SK-N-SH treated with all-trans-retinoic acid at 6 μM for 48 hours (cell line): ENCODE measurements around the gene RCHY1.

Experiments used
- ATAC-seq: fragments of 200-7000 bp; cut with Tn5 transposase; 3 replicates; pipeline ENCODE4 v1.9.1; 2020; ENCODE audit warnings: mild to moderate bottlenecking, moderate library complexity
- ARNTL ChIP-seq: fragments of 450-650 bp; formaldehyde crosslinking; IDR thresholded peaks from 2 replicates; pipeline ENCODE4 v1.5.0; 2020; ENCODE audit warnings: low read depth, mild to moderate bottlenecking, moderate library complexity, borderline replicate concordance
- BACH2 ChIP-seq: fragments of 250-450 bp; sonication (Bioruptor Pico); IDR thresholded peaks from 2 replicates; pipeline ENCODE4 v1.9.0; 2021; ENCODE audit warnings: mild to moderate bottlenecking, borderline replicate concordance
- CREB5 ChIP-seq: fragments of 250-450 bp; sonication (Bioruptor Pico); IDR thresholded peaks from 2 replicates; pipeline ENCODE4 v1.5.1; 2020; ENCODE audit warnings: low read depth, mild to moderate bottlenecking, moderate library complexity
- CSDC2 ChIP-seq: fragments of 250-450 bp; sonication (Bioruptor Pico); IDR thresholded peaks from 2 replicates; pipeline ENCODE4 v1.5.0; 2020; ENCODE audit warnings: mild to moderate bottlenecking, moderate library complexity
- ESRRG ChIP-seq: fragments of 250-450 bp; sonication (Bioruptor Pico); IDR thresholded peaks from 2 replicates; pipeline ENCODE4 v1.6.1; 2021; ENCODE audit warnings: mild to moderate bottlenecking
- GLIS3 ChIP-seq: fragments of 250-450 bp; sonication (Bioruptor Pico); IDR thresholded peaks from 2 replicates; pipeline ENCODE4 v1.5.0; 2020; ENCODE audit warnings: mild to moderate bottlenecking, moderate library complexity
- ISL1 ChIP-seq: fragments of 250-450 bp; sonication (Bioruptor Pico); IDR thresholded peaks from 2 replicates; pipeline ENCODE4 v2.1.2; 2022; ENCODE audit warnings: mild to moderate bottlenecking, moderate library complexity
- POU6F1 ChIP-seq: fragments of 250-450 bp; sonication (Bioruptor Pico); IDR thresholded peaks from 2 replicates; pipeline ENCODE4 v1.8.0; 2021; ENCODE audit warnings: low read depth, mild to moderate bottlenecking, moderate library complexity, borderline replicate concordance
- PPARA ChIP-seq: fragments of 250-450 bp; sonication (Bioruptor Pico); IDR thresholded peaks from 2 replicates; pipeline ENCODE4 v1.5.0; 2020; ENCODE audit warnings: mild to moderate bottlenecking, borderline replicate concordance
- RARB ChIP-seq: fragments of 250-450 bp; sonication (Bioruptor Pico); IDR thresholded peaks from 2 replicates; pipeline ENCODE4 v1.8.0; 2021; ENCODE audit warnings: mild to moderate bottlenecking, moderate library complexity
- SNAI2 ChIP-seq: fragments of 250-450 bp; sonication (Bioruptor Pico); IDR thresholded peaks from 2 replicates; pipeline ENCODE4 v1.5.0; 2020; ENCODE audit warnings: mild to moderate bottlenecking, moderate library complexity
- TCF4 ChIP-seq: fragments of 250-450 bp; sonication (Bioruptor Pico); IDR thresholded peaks from 2 replicates; pipeline ENCODE4 v1.8.0; 2021; ENCODE audit warnings: mild to moderate bottlenecking, moderate library complexity, borderline replicate concordance
- TOX ChIP-seq: fragments of 250-450 bp; sonication (Bioruptor Pico); IDR thresholded peaks from 2 replicates; pipeline ENCODE4 v1.8.0; 2021; ENCODE audit warnings: mild to moderate bottlenecking, moderate library complexity, borderline replicate concordance
- TSHZ2 ChIP-seq: fragments of 250-450 bp; sonication (Bioruptor Pico); IDR thresholded peaks from 2 replicates; pipeline ENCODE4 v1.5.0; 2020; ENCODE audit warnings: mild to moderate bottlenecking, moderate library complexity
- ZC3H10 ChIP-seq: fragments of 250-450 bp; sonication (Bioruptor Pico); IDR thresholded peaks from 2 replicates; pipeline ENCODE4 v1.5.1; 2021; ENCODE audit warnings: mild to moderate bottlenecking, moderate library complexity
- ZFP3 ChIP-seq: fragments of 250-450 bp; sonication (Bioruptor Pico); IDR thresholded peaks from 2 replicates; pipeline ENCODE4 v1.5.0; 2020; ENCODE audit warnings: mild to moderate bottlenecking, moderate library complexity
- ZFP30 ChIP-seq: fragments of 450-650 bp; formaldehyde crosslinking; IDR thresholded peaks from 2 replicates; pipeline ENCODE4 v1.5.0; 2022; ENCODE audit warnings: mild to moderate bottlenecking, moderate library complexity
- ZNF565 ChIP-seq: fragments of 450-650 bp; formaldehyde crosslinking; conservative IDR thresholded peaks from 2 replicates; pipeline ENCODE4 v1.5.0; 2020; ENCODE audit warnings: low read depth, mild to moderate bottlenecking, moderate library complexity
- ZNF8 ChIP-seq: fragments of 450-650 bp; formaldehyde crosslinking; IDR thresholded peaks from 2 replicates; pipeline ENCODE4 v1.5.0; 2020; ENCODE audit warnings: mild to moderate bottlenecking, moderate library complexity

RCHY1 gene

GRCh38 chr4:75557696-75558095 is 43.5 kb upstream of the RCHY1 start:
- ATAC-seq: no peak
- TF ChIP-seq GLIS3 (CRISPR knock-in tag) (no peak), TSHZ2 (no peak), CREB5 (CRISPR knock-in tag) (no peak), PPARA (no peak), ESRRG (CRISPR knock-in tag) (no peak), ISL1 (CRISPR knock-in tag) (no peak)

GRCh38 chr4:75555294-75556164 is 41.3 kb upstream of the RCHY1 start, which contains the start of gene ODAPH:
Gene ODAPH (plus strand): TSS chr4:75556066. CDS start chr4:75556083, 17 bp downstream.
- ATAC-seq: peak; percentile 91
- TF ChIP-seq ZC3H10 (CRISPR knock-in tag) (no peak), TCF4 (CRISPR knock-in tag) (no peak), TSHZ2 (no peak), ISL1 (CRISPR knock-in tag) (no peak), GLIS3 (CRISPR knock-in tag) (no peak), ESRRG (CRISPR knock-in tag) (no peak), ARNTL (CRISPR knock-in tag) (no peak), ZFP3 (no peak), PPARA (no peak), RARB (no peak)

GRCh38 chr4:75552452-75552851 is 38.2 kb upstream of the RCHY1 start:
- ATAC-seq: no peak
- no peak for TF ChIP-seq SNAI2
- no peak for TF ChIP-seq TSHZ2

GRCh38 chr4:75549019-75549418 is 34.8 kb upstream of the RCHY1 start:
- no peak for ATAC-seq
- TF ChIP-seq ZNF565 (CRISPR knock-in tag): no peak
- no peak for TF ChIP-seq ISL1 (CRISPR knock-in tag)
- no peak for TF ChIP-seq ESRRG (CRISPR knock-in tag)
- TF ChIP-seq TOX (CRISPR knock-in tag): no peak
- no peak for TF ChIP-seq BACH2
- no peak for TF ChIP-seq RARB
- no peak for TF ChIP-seq ZFP30 (CRISPR knock-in tag)
- TF ChIP-seq ZNF8 (CRISPR knock-in tag): no peak
- TF ChIP-seq PPARA: no peak
- TF ChIP-seq SNAI2: no peak
- no peak for TF ChIP-seq TCF4 (CRISPR knock-in tag)
- no peak for TF ChIP-seq ZFP3
- TF ChIP-seq GLIS3 (CRISPR knock-in tag): no peak
- TF ChIP-seq TSHZ2: no peak
- no peak for TF ChIP-seq CSDC2 (CRISPR knock-in tag)
- TF ChIP-seq POU6F1 (CRISPR knock-in tag): no peak
- TF ChIP-seq ARNTL (CRISPR knock-in tag): no peak
- TF ChIP-seq ZC3H10 (CRISPR knock-in tag): no peak
